HTR-8/SVneo (cell line): ENCODE measurements around the gene TMEM132E.
A peak's percentile ranks its signal among the peaks of the same experiment; 100 is the strongest.

Source experiments
- DNase-seq: peaks from one replicate; pipeline ENCODE4 v3.0.0; 2011; ENCODE audit warnings: low spot score, mixed read lengths; ENCODE audit not compliant: insufficient read length
- FAIRE-seq: peaks from 2 replicates; lab custom pipeline; 2011; peaks lifted over from hg19 to GRCh38; lab: Jason Lieb, UNC

TMEM132E gene

GRCh38 chr17:34567691-34568465 is 11.5 kb upstream of the TMEM132E start:
- DNase-seq, result peak; percentile 31
- FAIRE-seq, result no peak

GRCh38 chr17:34568953-34569352 is 10.4 kb upstream of the TMEM132E start:
- DNase-seq (no peak), FAIRE-seq (no peak)

- DNase-seq (no peak), FAIRE-seq (no peak)
Measured at GRCh38 chr17:34569591-34569990, 9.8 kb upstream of the TMEM132E start.

- FAIRE-seq (no peak), DNase-seq (no peak)
Measured at GRCh38 chr17:34570506-34570905, 8.9 kb upstream of the TMEM132E start.

- no peak for DNase-seq
- no peak for FAIRE-seq
Measured at GRCh38 chr17:34571428-34572130, 7.8 kb upstream of the TMEM132E start.

GRCh38 chr17:34572483-34572882 is 6.9 kb upstream of the TMEM132E start:
- no peak for FAIRE-seq
- no peak for DNase-seq

- DNase-seq, result no peak
Measured at GRCh38 chr17:34575182-34575581, 4.2 kb upstream of the TMEM132E start.

GRCh38 chr17:34578016-34578415 is 1.4 kb upstream of the TMEM132E start:
- no peak for DNase-seq
- FAIRE-seq, result no peak

More at GRCh38 chr17:34575182-34575581, 4.2 kb upstream of the TMEM132E start:
- FAIRE-seq, result no peak

GRCh38 chr17:34578656-34579016 is 746 bp upstream of the TMEM132E start:
- DNase-seq (no peak), FAIRE-seq (no peak)

GRCh38 chr17:34579979-34580684 is 750 bp downstream of the TMEM132E start:
- no peak for FAIRE-seq
- DNase-seq, result no peak

GRCh38 chr17:34580685-34581445 is 1.5 kb downstream of the TMEM132E start:
- DNase-seq, result no peak
- no peak for FAIRE-seq

GRCh38 chr17:34581446-34582184 is 2.2 kb downstream of the TMEM132E start:
- DNase-seq (no peak), FAIRE-seq (no peak)

- DNase-seq (no peak), FAIRE-seq (no peak)
Measured at GRCh38 chr17:34582185-34582900, 3.0 kb downstream of the TMEM132E start.

- no peak for DNase-seq
- no peak for FAIRE-seq
Measured at GRCh38 chr17:34582901-34583245, 3.5 kb downstream of the TMEM132E start.

- FAIRE-seq (no peak), DNase-seq (peak; percentile 49)
Measured at GRCh38 chr17:34584805-34585416, 5.5 kb downstream of the TMEM132E start.

- no peak for FAIRE-seq
- DNase-seq, result no peak
Measured at GRCh38 chr17:34586346-34586846, 7.0 kb downstream of the TMEM132E start.

- FAIRE-seq (no peak), DNase-seq (no peak)
Measured at GRCh38 chr17:34588266-34588665, 8.9 kb downstream of the TMEM132E start.

GRCh38 chr17:34589120-34589965 is 10.0 kb downstream of the TMEM132E start:
- FAIRE-seq (no peak), DNase-seq (no peak)
